Measurements from ENCODE around the gene RIN1. TPM values are rescaled to one million over a fixed set of nuclear protein-coding genes. Genes with fewer than 3 reads are reported as not detected.

RIN1 gene
- total and polyA plus RNA-seq, 2 donors (not counting 1 experiment from before 2014, with no cell fraction given): 0.72 to 1.7 TPM

DNA sequence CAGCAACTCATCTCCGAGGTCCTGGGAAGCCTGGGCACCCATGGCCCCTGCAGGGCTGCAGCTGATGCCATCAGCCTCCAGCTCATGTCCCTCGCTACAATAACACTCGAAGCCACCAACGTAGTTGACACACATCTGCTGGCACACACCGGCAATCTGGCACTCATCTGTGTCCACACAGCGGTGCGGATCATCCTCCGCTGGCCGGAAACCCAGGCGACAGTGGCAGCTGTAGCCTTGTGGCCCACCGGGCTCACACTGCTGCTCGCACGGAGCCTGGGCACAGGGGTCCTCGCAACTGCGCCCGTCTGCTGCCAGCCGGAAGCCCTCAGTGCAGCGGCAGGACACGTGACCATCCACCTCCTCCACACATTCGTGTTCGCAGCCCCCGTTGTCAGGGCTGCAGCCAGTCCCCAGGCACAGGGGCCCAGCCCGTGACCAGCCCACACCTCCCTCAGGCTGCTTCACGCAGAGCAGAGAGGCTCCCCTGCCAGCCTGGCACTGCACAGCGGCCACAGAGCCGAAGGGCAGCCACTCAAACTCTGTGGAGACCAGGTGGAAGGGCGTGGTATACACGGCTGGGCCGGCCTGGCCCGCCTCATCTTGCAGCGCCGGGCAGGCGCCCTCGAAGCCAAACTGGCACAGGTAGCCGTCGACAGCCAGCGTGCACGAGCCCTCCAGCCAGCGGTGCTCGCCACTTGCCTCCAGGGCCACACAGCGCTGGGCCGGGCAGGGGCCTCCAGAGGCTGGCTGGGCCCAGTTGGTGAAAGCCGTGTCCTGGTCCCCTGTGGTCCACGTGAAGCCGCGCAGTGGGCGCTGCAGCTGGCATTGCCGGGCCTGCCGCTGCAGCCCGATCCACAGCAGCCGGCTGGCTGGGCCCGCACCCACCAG lies 20.1 kb downstream of the RIN1 start:
- peak overlapping the region; percentile 75 for H3K27ac Mint-ChIP-seq
- ATAC-seq (ENCODE audit: low read depth) (no peak), DNase-seq (no peak)
- POLR2A ChIA-PET: interaction anchor here (0.6 to 0.8 kb wide), 5 partner anchors 29 to 441 kb away, joined by 3 to 7 read pairs (median 4); no protein-coding TSS in a partner anchor
- H3K4me2 ChIP-seq (replicated peaks; ENCODE audit: low read depth, low read length, poor library complexity, severe bottlenecking): peak overlapping the region; percentile 77
- H3K27ac ChIP-seq (ENCODE audit: low read length in 2 of 2): no peak overlapping the region
- H3K36me3 ChIP-seq (replicated peaks in 1 of 2; ENCODE audit: control extremely low read depth in 1 of 2, control insufficient read depth in 1 of 2, extremely low read depth in 1 of 2, insufficient read depth in 2 of 2, low read length in 1 of 2): no peaks in the 10 kb centered on the region
- H3K4me1 ChIP-seq (ENCODE audit: control insufficient read depth in 2 of 2, insufficient read depth in 2 of 2, low read length in 2 of 2): peaks cover 35 to 46% of the 10 kb centered on the region in 2 donors
- H3K79me2 ChIP-seq (ENCODE audit: control insufficient read depth, insufficient read depth, low read length): no peaks in the 10 kb centered on the region
- peaks cover 53% of the 10 kb centered on the region for H3K4me1 Mint-ChIP-seq
- no peaks in the 10 kb centered on the region for H4K20me1 ChIP-seq (ENCODE audit: control insufficient read depth, insufficient read depth, low read length, poor library complexity, severe bottlenecking)
- no peaks in the 10 kb centered on the region for H3K27me3 Mint-ChIP-seq
- peak overlapping the region; percentile 54 for H3K4me3 Mint-ChIP-seq
- CTCF ChIA-PET: interaction anchor here (2.0 kb wide), 1 partner anchor 28 kb away, joined by 6 read pairs; no protein-coding TSS in a partner anchor
- intact Hi-C loops (cut with micrococcal nuclease): no loop called here
- WGBS (ENCODE audit: insufficient coverage): 92% methylated on average over 52 of the region's 52 CpGs
- no peak overlapping the region for H3K9ac ChIP-seq (ENCODE audit: low read length)
- peak overlapping the region; percentile 50 for H2AFZ ChIP-seq (ENCODE audit: insufficient read depth, low read depth, low read length, poor library complexity, severe bottlenecking)
- TF ChIP-seq, protein P1, sequence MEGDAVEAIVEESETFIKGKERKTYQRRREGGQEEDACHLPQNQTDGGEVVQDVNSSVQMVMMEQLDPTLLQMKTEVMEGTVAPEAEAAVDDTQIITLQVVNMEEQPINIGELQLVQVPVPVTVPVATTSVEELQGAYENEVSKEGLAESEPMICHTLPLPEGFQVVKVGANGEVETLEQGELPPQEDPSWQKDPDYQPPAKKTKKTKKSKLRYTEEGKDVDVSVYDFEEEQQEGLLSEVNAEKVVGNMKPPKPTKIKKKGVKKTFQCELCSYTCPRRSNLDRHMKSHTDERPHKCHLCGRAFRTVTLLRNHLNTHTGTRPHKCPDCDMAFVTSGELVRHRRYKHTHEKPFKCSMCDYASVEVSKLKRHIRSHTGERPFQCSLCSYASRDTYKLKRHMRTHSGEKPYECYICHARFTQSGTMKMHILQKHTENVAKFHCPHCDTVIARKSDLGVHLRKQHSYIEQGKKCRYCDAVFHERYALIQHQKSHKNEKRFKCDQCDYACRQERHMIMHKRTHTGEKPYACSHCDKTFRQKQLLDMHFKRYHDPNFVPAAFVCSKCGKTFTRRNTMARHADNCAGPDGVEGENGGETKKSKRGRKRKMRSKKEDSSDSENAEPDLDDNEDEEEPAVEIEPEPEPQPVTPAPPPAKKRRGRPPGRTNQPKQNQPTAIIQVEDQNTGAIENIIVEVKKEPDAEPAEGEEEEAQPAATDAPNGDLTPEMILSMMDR (IDR thresholded peaks at IDR 0.05): no peak
- TF ChIP-seq EZH2 (IDR thresholded peaks at IDR 0.05; ENCODE audit: borderline replicate concordance, insufficient read depth, low read depth, low read length, poor library complexity, severe bottlenecking): no peak
- H3K9me3 ChIP-seq (ENCODE audit: control extremely low read depth in 1 of 3, control insufficient read depth in 2 of 3, insufficient read depth in 1 of 3, low read length in 2 of 3): no peaks in the 10 kb centered on the region
- H3K9me3 Mint-ChIP-seq (ENCODE audit: insufficient read depth): no peaks in the 10 kb centered on the region
- no peaks in the 10 kb centered on the region for H3K27me3 ChIP-seq (replicated peaks in 1 of 4; ENCODE audit: control extremely low read depth in 1 of 4, control insufficient read depth in 3 of 4, insufficient read depth in 4 of 4, low read length in 3 of 4)
- no peak overlapping the region for H3K4me3 ChIP-seq (ENCODE audit: control extremely low read depth in 1 of 5, extremely low read depth in 1 of 5, insufficient read depth in 1 of 5, low read depth in 2 of 5, low read length in 4 of 5)

DNA sequence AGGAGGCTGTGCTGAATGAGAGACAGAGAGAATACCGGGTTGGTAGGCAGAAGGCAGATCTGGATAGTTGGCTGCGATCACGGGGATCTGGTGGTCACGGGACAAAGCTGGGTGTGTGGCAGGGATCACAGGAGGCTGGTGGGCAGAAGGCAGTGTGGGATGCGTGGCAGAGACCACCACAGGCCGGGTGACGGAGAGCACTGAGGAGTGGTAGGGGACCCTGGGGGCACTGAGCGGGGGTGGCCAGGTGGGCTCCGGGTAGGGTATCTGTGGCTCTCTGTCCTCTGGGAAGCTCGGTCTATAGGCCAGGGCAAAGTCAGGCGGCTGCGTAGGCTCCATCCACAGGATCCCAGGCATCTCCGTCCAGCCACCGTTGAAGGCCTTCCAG lies 20.7 kb downstream of the RIN1 start:
- ChIA-PET POLR2A (no interaction called here), CTCF (no interaction called here)
- peak overlapping the region; percentile 75 for H3K27ac Mint-ChIP-seq
- peak overlapping the region; percentile 54 for H3K4me3 Mint-ChIP-seq
- Histone ChIP-seq H3K4me2 (replicated peaks; ENCODE audit: low read depth, low read length, poor library complexity, severe bottlenecking) (no peak overlapping the region), H3K9me3 (ENCODE audit: control extremely low read depth in 1 of 3, control insufficient read depth in 2 of 3, insufficient read depth in 1 of 3, low read length in 2 of 3) (no peaks in the 10 kb centered on the region), H3K79me2 (ENCODE audit: control insufficient read depth, insufficient read depth, low read length) (no peaks in the 10 kb centered on the region), H3K36me3 (replicated peaks in 1 of 2; ENCODE audit: control extremely low read depth in 1 of 2, control insufficient read depth in 1 of 2, extremely low read depth in 1 of 2, insufficient read depth in 2 of 2, low read length in 1 of 2) (no peaks in the 10 kb centered on the region), H2AFZ (ENCODE audit: insufficient read depth, low read depth, low read length, poor library complexity, severe bottlenecking) (no peak overlapping the region), H3K4me1 (ENCODE audit: control insufficient read depth in 2 of 2, insufficient read depth in 2 of 2, low read length in 2 of 2) (peaks cover 35 to 46% of the 10 kb centered on the region in 2 donors), H3K27me3 (replicated peaks in 1 of 4; ENCODE audit: control extremely low read depth in 1 of 4, control insufficient read depth in 3 of 4, insufficient read depth in 4 of 4, low read length in 3 of 4) (no peaks in the 10 kb centered on the region), H3K4me3 (ENCODE audit: control extremely low read depth in 1 of 5, extremely low read depth in 1 of 5, insufficient read depth in 1 of 5, low read depth in 2 of 5, low read length in 4 of 5) (no peak overlapping the region), H4K20me1 (ENCODE audit: control insufficient read depth, insufficient read depth, low read length, poor library complexity, severe bottlenecking) (no peaks in the 10 kb centered on the region), H3K9ac (ENCODE audit: low read length) (no peak overlapping the region), H3K27ac (ENCODE audit: low read length in 2 of 2) (no peak overlapping the region)
- 95% methylated on average over 14 of the region's 14 CpGs for WGBS (ENCODE audit: insufficient coverage)
- no peak for TF ChIP-seq EZH2 (IDR thresholded peaks at IDR 0.05; ENCODE audit: borderline replicate concordance, insufficient read depth, low read depth, low read length, poor library complexity, severe bottlenecking)
- TF ChIP-seq, protein P1 (IDR thresholded peaks at IDR 0.05): no peak
- no peak for DNase-seq
- no peaks in the 10 kb centered on the region for H3K27me3 Mint-ChIP-seq
- no peaks in the 10 kb centered on the region for H3K9me3 Mint-ChIP-seq (ENCODE audit: insufficient read depth)
- peaks cover 53% of the 10 kb centered on the region for H3K4me1 Mint-ChIP-seq
- intact Hi-C loops (cut with micrococcal nuclease): no loop called here
- ATAC-seq (ENCODE audit: low read depth): no peak
